ENCODE results near the gene TCEANC2. TPM values are rescaled to one million over a fixed set of nuclear protein-coding genes. Genes with fewer than 3 reads are reported as not detected.
"Not testable (repeated sequence)": the region's sequence is repeated elsewhere in the genome, so short reads cannot be mapped to it uniquely, and the experiment has no call there.

The TCEANC2 gene
- total RNA-seq, 2 donors from 2014 or later = 4.4 to 5.9 TPM

- Histone ChIP-seq H3K27ac (no peak overlapping the region), H3K4me1 (no peaks in the 10 kb centered on the region), H3K9ac (ENCODE audit: low read depth in 2 of 2, low read length in 2 of 2) (no peak overlapping the region), H3K4me3 (no peak overlapping the region), H3K9me3 (no peaks in the 10 kb centered on the region), H3K27me3 (no peaks in the 10 kb centered on the region), H3K36me3 (no peaks in the 10 kb centered on the region)
- no peak for TF ChIP-seq CTCF (IDR thresholded peaks at IDR 0.05)
- intact Hi-C loops (cut with DNase I) = no loop called here
- DNase-seq = no peak
Measured at GRCh38 chr1:54018635-54019034, 34.8 kb upstream of the TCEANC2 start.

GRCh38 chr1:54019562-54020176 is 33.7 kb upstream of the TCEANC2 start:
- H3K36me3 ChIP-seq; H3K27me3 ChIP-seq; intact Hi-C loops (cut with DNase I); H3K4me3 ChIP-seq; H3K27ac ChIP-seq; H3K9me3 ChIP-seq; DNase-seq; H3K4me1 ChIP-seq; H3K9ac ChIP-seq (ENCODE audit: low read depth in 2 of 2, low read length in 2 of 2): not testable (repeated sequence)

GRCh38 chr1:54024358-54024757 is 29.1 kb upstream of the TCEANC2 start:
- Histone ChIP-seq H3K4me3 (no peak overlapping the region), H3K9me3 (no peaks in the 10 kb centered on the region), H3K4me1 (no peaks in the 10 kb centered on the region), H3K36me3 (no peaks in the 10 kb centered on the region), H3K9ac (ENCODE audit: low read depth in 2 of 2, low read length in 2 of 2) (no peak overlapping the region), H3K27ac (no peak overlapping the region), H3K27me3 (no peaks in the 10 kb centered on the region)
- TF ChIP-seq CTCF (IDR thresholded peaks at IDR 0.05) = no peak
- intact Hi-C loops (cut with DNase I) = no loop called here
- no peak for DNase-seq

GRCh38 chr1:54024811-54025210 is 28.6 kb upstream of the TCEANC2 start:
- H3K9ac ChIP-seq (ENCODE audit: low read depth in 2 of 2, low read length in 2 of 2); H3K36me3 ChIP-seq; intact Hi-C loops (cut with DNase I); DNase-seq; H3K27ac ChIP-seq; H3K4me3 ChIP-seq; H3K4me1 ChIP-seq; H3K27me3 ChIP-seq; H3K9me3 ChIP-seq: not testable (repeated sequence)

GRCh38 chr1:54027848-54028247 is 25.6 kb upstream of the TCEANC2 start:
- H3K27me3 ChIP-seq = no peaks in the 10 kb centered on the region
- no peaks in the 10 kb centered on the region for H3K9me3 ChIP-seq
- no peaks in the 10 kb centered on the region for H3K36me3 ChIP-seq
- DNase-seq = no peak
- H3K4me1 ChIP-seq = no peaks in the 10 kb centered on the region
- TF ChIP-seq CTCF (IDR thresholded peaks at IDR 0.05) = no peak
- H3K27ac ChIP-seq = no peak overlapping the region
- no peak overlapping the region for H3K9ac ChIP-seq (ENCODE audit: low read depth in 2 of 2, low read length in 2 of 2)
- H3K4me3 ChIP-seq = no peak overlapping the region
- intact Hi-C loops (cut with DNase I) = no loop called here

GRCh38 chr1:54028306-54029251 is 24.8 kb upstream of the TCEANC2 start:
- Histone ChIP-seq H3K9me3 (no peaks in the 10 kb centered on the region), H3K27ac (no peak overlapping the region), H3K27me3 (no peaks in the 10 kb centered on the region), H3K9ac (ENCODE audit: low read depth in 2 of 2, low read length in 2 of 2) (no peak overlapping the region), H3K4me1 (no peaks in the 10 kb centered on the region), H3K36me3 (no peaks in the 10 kb centered on the region), H3K4me3 (no peak overlapping the region)
- intact Hi-C loops (cut with DNase I) = no loop called here
- DNase-seq = no peak
- TF ChIP-seq CTCF (IDR thresholded peaks at IDR 0.05) = no peak

Measured in colonic mucosa (tissue), 4 donors.